ENCODE results near the gene POU1F1.

Gene POU1F1

GRCh38 chr3:87247430-87247773, 29.0 kb downstream of the POU1F1 start:
- H3K9me3 ChIP-seq (ENCODE audit: control insufficient read depth, insufficient read depth, low read depth, low read length) = no peaks in the 10 kb centered on the region
- no peaks in the 10 kb centered on the region for H3K4me1 ChIP-seq (ENCODE audit: control insufficient read depth, insufficient read depth, low read length)
- POLR2A ChIA-PET = no interaction called here
- H3K4me3 ChIP-seq (ENCODE audit: low read depth, low read length) = no peak overlapping the region
- no peak overlapping the region for H3K27ac ChIP-seq (ENCODE audit: extremely low read depth, low read depth, low read length)
- CTCF ChIA-PET = interaction anchor here (1.2 kb wide), 1 partner anchor 12 kb away, joined by 4 read pairs; no protein-coding TSS in a partner anchor
- H3K36me3 ChIP-seq (ENCODE audit: control insufficient read depth in 2 of 2, insufficient read depth in 1 of 2, low read length in 2 of 2) = peaks cover 4 to 43% of the 10 kb centered on the region in 2 experiments
- TF ChIP-seq ZBTB48 (tag by site-specific recombination; IDR thresholded peaks at IDR 0.05) (no peak), ZNF747 (tag by site-specific recombination; IDR thresholded peaks at IDR 0.05) (no peak), ZNF707 (tag by site-specific recombination; IDR thresholded peaks at IDR 0.05) (no peak), YY2 (tag by site-specific recombination; IDR thresholded peaks at IDR 0.05) (no peak), ZNF292 (tag by site-specific recombination; IDR thresholded peaks at IDR 0.05; ENCODE audit: borderline replicate concordance, low read depth) (no peak)
- TF ChIP-seq, protein P1, sequence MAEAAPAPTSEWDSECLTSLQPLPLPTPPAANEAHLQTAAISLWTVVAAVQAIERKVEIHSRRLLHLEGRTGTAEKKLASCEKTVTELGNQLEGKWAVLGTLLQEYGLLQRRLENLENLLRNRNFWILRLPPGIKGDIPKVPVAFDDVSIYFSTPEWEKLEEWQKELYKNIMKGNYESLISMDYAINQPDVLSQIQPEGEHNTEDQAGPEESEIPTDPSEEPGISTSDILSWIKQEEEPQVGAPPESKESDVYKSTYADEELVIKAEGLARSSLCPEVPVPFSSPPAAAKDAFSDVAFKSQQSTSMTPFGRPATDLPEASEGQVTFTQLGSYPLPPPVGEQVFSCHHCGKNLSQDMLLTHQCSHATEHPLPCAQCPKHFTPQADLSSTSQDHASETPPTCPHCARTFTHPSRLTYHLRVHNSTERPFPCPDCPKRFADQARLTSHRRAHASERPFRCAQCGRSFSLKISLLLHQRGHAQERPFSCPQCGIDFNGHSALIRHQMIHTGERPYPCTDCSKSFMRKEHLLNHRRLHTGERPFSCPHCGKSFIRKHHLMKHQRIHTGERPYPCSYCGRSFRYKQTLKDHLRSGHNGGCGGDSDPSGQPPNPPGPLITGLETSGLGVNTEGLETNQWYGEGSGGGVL (tag by site-specific recombination; IDR thresholded peaks at IDR 0.05) = no peak

DNA sequence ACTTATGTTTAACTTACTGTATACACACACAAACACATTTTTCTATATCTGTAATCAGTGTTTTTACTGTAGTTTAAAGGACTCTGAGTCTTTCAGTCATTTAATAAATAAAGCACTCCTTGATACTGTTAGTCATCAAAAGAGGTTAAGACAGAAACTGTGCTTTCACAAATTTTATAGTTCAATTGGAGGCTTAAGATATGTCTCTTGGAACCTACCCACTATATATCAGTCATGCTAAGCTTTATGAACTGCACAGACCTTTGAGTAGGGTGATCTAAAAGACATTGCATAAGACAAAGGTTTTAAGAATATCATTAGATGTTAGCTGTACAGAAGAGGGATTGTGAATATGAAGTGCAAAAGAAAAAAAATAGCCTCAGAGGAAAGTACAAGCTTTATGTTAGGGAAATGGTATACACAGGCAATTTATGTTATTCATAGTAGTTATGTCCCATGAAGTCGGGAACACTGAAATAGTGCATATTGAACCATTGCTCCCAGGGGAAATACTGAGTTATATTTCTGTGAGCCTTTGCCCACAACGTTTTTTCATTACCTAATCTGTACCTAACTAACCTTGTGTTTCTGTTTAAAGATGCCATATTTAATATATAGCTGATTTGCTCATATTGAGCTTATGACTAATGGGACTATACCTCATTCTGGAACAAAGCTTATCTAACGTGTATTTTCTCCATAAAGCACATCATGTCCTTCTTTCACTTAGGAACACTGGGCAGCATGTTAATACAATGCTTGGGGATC, 29.5 kb downstream of the POU1F1 start:
- no peak for TF ChIP-seq ZNF138 (tag by site-specific recombination; IDR thresholded peaks at IDR 0.05; ENCODE audit: borderline replicate concordance)
- no peak for TF ChIP-seq ZBTB1 (tag by site-specific recombination; IDR thresholded peaks at IDR 0.05)
- TF ChIP-seq, protein P2, sequence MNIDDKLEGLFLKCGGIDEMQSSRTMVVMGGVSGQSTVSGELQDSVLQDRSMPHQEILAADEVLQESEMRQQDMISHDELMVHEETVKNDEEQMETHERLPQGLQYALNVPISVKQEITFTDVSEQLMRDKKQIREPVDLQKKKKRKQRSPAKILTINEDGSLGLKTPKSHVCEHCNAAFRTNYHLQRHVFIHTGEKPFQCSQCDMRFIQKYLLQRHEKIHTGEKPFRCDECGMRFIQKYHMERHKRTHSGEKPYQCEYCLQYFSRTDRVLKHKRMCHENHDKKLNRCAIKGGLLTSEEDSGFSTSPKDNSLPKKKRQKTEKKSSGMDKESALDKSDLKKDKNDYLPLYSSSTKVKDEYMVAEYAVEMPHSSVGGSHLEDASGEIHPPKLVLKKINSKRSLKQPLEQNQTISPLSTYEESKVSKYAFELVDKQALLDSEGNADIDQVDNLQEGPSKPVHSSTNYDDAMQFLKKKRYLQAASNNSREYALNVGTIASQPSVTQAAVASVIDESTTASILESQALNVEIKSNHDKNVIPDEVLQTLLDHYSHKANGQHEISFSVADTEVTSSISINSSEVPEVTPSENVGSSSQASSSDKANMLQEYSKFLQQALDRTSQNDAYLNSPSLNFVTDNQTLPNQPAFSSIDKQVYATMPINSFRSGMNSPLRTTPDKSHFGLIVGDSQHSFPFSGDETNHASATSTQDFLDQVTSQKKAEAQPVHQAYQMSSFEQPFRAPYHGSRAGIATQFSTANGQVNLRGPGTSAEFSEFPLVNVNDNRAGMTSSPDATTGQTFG (tag by site-specific recombination; IDR thresholded peaks at IDR 0.05; ENCODE audit: borderline replicate concordance) = no peak
- no peak for TF ChIP-seq ZSCAN18 (tag by site-specific recombination; IDR thresholded peaks at IDR 0.05)
- Histone ChIP-seq H3K27ac (ENCODE audit: extremely low read depth, low read depth, low read length) (no peak overlapping the region), H3K4me3 (ENCODE audit: low read depth, low read length) (no peak overlapping the region), H3K36me3 (ENCODE audit: control insufficient read depth in 2 of 2, insufficient read depth in 1 of 2, low read length in 2 of 2) (peaks cover 4 to 38% of the 10 kb centered on the region in 2 experiments), H3K4me1 (ENCODE audit: control insufficient read depth, insufficient read depth, low read length) (no peaks in the 10 kb centered on the region), H3K9me3 (ENCODE audit: control insufficient read depth, insufficient read depth, low read depth, low read length) (no peaks in the 10 kb centered on the region)
- POLR2A ChIA-PET = interaction anchor here (0.7 kb wide), 1 partner anchor 702 kb away, joined by 3 read pairs; no protein-coding TSS in a partner anchor
- CTCF ChIA-PET = interaction anchor here (1.2 kb wide), 1 partner anchor 12 kb away, joined by 4 read pairs; no protein-coding TSS in a partner anchor

DNA sequence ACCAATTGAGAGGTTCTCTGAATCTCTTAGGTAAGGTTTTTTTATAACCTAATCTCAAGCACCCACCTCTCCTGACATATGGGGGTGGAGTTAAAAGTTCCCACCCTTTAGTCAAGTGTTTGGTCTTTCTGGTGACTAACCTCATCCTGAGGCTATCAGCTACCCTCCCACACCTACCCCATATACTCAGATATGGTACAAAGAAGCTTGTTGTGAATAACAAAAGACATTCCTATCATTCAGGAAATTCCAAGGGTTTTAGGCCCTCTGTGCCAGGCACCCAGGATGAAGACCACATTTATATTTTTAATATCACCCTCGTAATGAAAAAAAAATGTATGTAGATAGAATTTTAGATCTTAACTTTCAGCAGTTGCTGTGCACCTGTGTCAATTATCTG, 40.3 kb downstream of the POU1F1 start:
- Histone ChIP-seq H3K4me1 (ENCODE audit: control insufficient read depth, insufficient read depth, low read length) (no peaks in the 10 kb centered on the region), H3K4me3 (ENCODE audit: low read depth, low read length) (no peak overlapping the region), H3K9me3 (ENCODE audit: control insufficient read depth, insufficient read depth, low read depth, low read length) (no peaks in the 10 kb centered on the region), H3K36me3 (ENCODE audit: control insufficient read depth in 2 of 2, insufficient read depth in 1 of 2, low read length in 2 of 2) (peaks cover 0 to 14% of the 10 kb centered on the region in 2 experiments; a peak in 1 of 3 replicates), H3K27ac (ENCODE audit: extremely low read depth, low read depth, low read length) (no peak overlapping the region)
- POLR2A ChIA-PET = no interaction called here
- TF ChIP-seq ZNF350 (tag by site-specific recombination; IDR thresholded peaks at IDR 0.05) = peak; percentile 73; the same call in 1 of the 2 replicates
- TF ChIP-seq, protein P3, sequence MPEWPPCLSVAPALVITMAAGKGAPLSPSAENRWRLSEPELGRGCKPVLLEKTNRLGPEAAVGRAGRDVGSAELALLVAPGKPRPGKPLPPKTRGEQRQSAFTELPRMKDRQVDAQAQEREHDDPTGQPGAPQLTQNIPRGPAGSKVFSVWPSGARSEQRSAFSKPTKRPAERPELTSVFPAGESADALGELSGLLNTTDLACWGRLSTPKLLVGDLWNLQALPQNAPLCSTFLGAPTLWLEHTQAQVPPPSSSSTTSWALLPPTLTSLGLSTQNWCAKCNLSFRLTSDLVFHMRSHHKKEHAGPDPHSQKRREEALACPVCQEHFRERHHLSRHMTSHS (tag by site-specific recombination; IDR thresholded peaks at IDR 0.05) = no peak
- TF ChIP-seq WT1 (tag by site-specific recombination; IDR thresholded peaks at IDR 0.05) = no peak
- CTCF ChIA-PET = no interaction called here

All from HEK293 (cell line).